ENCODE data around the gene WDR54. TPM values are rescaled to one million over a fixed set of nuclear protein-coding genes. Genes with fewer than 3 reads are reported as not detected.
A peak's percentile ranks its signal among the peaks of the same experiment; 100 is the strongest.
"Not testable (repeated sequence)": the region's sequence is repeated elsewhere in the genome, so short reads cannot be mapped to it uniquely, and the experiment has no call there.

Gene WDR54
- total and polyA plus RNA-seq, 8 donors, result 3.1 to 22.8 (median 4.0) TPM

DNA sequence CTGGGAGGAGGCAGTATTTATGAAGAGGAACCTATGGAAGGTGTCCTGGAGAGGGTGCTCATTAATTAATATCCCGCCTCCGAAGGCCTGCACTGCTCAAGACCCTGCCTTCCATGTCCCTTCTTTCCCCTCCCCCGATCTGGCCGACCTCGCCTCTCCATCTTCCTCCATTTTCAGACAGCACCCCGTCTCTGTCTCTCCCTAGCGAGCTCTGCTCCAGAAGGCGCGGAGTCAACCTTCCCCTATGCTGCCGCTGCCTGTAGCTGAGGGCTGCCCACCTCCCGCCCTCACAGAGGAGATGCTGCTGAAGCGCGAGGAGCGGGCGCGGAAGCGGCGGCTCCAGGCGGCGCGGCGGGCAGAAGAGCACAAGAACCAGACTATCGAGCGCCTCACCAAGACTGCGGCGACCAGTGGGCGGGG lies 35.6 kb downstream of the WDR54 start:
- TF ChIP-seq, protein P1, sequence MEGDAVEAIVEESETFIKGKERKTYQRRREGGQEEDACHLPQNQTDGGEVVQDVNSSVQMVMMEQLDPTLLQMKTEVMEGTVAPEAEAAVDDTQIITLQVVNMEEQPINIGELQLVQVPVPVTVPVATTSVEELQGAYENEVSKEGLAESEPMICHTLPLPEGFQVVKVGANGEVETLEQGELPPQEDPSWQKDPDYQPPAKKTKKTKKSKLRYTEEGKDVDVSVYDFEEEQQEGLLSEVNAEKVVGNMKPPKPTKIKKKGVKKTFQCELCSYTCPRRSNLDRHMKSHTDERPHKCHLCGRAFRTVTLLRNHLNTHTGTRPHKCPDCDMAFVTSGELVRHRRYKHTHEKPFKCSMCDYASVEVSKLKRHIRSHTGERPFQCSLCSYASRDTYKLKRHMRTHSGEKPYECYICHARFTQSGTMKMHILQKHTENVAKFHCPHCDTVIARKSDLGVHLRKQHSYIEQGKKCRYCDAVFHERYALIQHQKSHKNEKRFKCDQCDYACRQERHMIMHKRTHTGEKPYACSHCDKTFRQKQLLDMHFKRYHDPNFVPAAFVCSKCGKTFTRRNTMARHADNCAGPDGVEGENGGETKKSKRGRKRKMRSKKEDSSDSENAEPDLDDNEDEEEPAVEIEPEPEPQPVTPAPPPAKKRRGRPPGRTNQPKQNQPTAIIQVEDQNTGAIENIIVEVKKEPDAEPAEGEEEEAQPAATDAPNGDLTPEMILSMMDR (IDR thresholded peaks at IDR 0.05), result no peak
- Histone ChIP-seq H3K27ac (peak overlapping the region; percentile 86 to 99 (median 95)), H3K27me3 (no peaks in the 10 kb centered on the region), H3K36me3 (peaks cover 0 to under 1% (median 0%) of the 10 kb centered on the region in 3 donors), H3K9me3 (no peaks in the 10 kb centered on the region), H3K4me1 (peaks cover 14 to 24% (median 16%) of the 10 kb centered on the region in 3 donors), H3K4me3 (peak overlapping the region; percentile 36 to 63 (median 58))
- DNase-seq (no peak), FAIRE-seq (no peak), ATAC-seq (no peak)
- WGBS, 2 donors, result 1 to 2% methylated on average over 21 to 27 of the region's 27 CpGs
- intact Hi-C loops (cut with DNase I), result no loop called here

DNA sequence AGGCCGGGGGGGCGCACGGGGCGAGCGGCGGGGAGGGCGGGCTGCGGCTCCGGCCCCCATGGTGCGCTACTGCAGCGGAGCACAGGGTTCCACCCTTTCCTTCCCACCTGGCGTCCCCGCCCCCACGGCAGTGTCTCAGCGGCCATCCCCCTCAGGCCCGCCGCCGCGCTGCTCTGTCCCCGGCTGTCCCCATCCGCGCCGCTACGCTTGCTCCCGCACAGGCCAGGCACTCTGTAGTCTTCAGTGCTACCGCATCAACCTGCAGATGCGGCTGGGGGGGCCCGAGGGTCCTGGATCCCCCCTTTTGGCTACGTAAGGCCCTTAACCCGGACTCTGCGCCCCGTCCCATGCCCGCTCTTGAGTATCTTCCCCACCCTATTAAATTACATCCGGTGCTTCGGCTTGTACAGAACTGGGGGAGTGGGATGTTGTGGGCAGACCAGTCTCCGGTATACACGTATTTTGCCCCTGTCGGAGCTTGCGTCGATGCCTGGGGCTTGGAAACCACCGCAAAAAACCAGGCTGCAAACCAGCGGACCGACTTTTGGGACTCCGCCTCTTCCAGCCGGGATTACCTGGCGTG lies 36.1 kb downstream of the WDR54 start:
- Histone ChIP-seq H3K27me3 (no peaks in the 10 kb centered on the region), H3K27ac (peak overlapping the region; percentile 86 to 99 (median 95)), H3K4me1 (peaks cover 14 to 24% (median 16%) of the 10 kb centered on the region in 3 donors), H3K4me3 (peak overlapping the region; percentile 36 to 63 (median 58)), H3K36me3 (peaks cover 0 to 5% (median 0%) of the 10 kb centered on the region in 3 donors), H3K9me3 (no peaks in the 10 kb centered on the region)
- 0% methylated on average over 33 to 46 of the region's 46 CpGs for WGBS, 2 donors
- DNase-seq (peak; percentile 66 to 86 (median 79)), FAIRE-seq (no peak), ATAC-seq (peak; percentile 29 to 60 (median 54))
- TF ChIP-seq, protein P1 (IDR thresholded peaks at IDR 0.05), result no peak
- intact Hi-C loops (cut with DNase I), result no loop called here

DNA sequence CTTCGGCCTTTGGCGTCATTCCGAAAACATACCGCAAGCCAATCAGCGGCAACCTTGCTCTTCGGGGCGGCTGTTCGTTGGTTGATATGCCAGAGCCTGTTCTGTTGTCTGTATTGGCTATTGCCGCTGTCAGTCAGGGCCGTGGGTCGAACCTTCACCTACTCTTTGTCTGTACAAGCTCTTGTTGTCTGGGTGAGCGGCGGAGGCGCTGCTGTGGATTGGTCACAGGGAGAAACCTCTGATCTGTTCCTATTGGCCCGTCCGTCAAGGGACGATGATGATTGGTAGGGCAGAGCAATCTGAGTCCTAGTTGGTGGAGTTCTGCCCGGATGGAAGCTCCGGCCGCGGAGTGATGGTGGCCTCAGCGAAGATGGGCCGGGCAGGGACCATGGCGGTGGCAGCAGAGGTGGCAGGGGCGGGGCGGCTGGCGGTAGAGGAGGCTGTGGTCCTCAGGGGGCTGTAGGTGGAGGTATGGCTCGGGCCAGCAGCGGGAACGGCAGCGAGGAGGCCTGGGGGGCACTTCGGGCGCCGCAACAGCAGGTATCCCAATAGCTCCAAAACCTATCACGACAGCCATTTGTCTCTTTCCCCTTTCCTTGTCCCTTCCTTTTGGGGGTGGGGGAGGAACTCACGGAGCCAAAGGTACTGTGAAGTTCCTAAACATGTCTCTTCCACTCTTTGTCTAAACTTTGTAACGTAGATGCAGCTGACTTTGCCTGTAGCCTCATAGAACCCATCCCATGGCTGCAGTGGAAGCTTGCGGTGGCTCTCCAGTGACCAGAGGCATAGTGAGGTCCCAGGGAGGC lies 36.8 kb downstream of the WDR54 start, which contains the start of gene WBP1:
WBP1 (plus strand) TSS at position 307 of the 806 bp plus-strand sequence; CDS start at position 472, 165 bp downstream.
- Histone ChIP-seq H3K36me3 (peaks cover 0 to 9% (median 0%) of the 10 kb centered on the region in 3 donors), H3K27ac (peak within 1 kb of the TSS; percentile 86 to 99 (median 95)), H3K4me3 (peak within 1 kb of the TSS; percentile 59 to 70 (median 65)), H3K9me3 (no peaks in the 10 kb centered on the region), H3K4me1 (peaks cover 14 to 24% (median 16%) of the 10 kb centered on the region in 3 donors), H3K27me3 (no peaks in the 10 kb centered on the region)
- ATAC-seq (peak; percentile 84 to 92 (median 86)), DNase-seq (peak; percentile 92 to 100 (median 100)), FAIRE-seq (peak; percentile 97)
- TF ChIP-seq, protein P1 (IDR thresholded peaks at IDR 0.05), result no peak
- intact Hi-C loops (cut with DNase I), result no loop called here
- WGBS, 2 donors, result 0 to 2% methylated on average over 36 to 38 of the region's 38 CpGs

DNA sequence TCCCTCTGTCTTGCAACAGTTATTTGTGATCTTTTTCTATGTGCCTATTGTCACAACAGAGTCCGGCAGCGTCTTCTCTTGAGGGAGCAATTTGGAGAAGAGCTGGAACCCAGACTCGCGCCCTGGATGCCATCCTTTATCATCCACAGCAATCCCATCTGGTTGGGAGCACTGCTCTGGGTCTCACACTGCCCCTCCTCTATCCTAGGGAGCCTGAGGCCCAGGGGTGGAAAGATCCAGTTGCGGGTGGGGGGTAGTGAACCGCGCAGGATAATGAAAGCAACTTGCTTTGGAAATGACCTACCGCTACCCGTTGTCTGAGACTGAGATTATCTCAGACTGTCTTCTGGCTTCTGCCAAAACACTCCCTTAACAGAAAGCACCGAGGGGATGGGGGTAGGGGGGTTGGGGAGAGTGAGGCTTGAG lies 37.4 kb downstream of the WDR54 start:
- TF ChIP-seq, protein P1 (IDR thresholded peaks at IDR 0.05), result no peak
- DNase-seq (no peak), FAIRE-seq (no peak), ATAC-seq (no peak)
- H3K27me3 ChIP-seq, result no peaks in the 10 kb centered on the region
- H3K4me3 ChIP-seq, result peak overlapping the region; percentile 59 to 70 (median 65)
- WGBS, 2 donors, result 0 to 1% methylated on average over 10 of the region's 10 CpGs
- H3K4me1 ChIP-seq, result peaks cover 14 to 24% (median 17%) of the 10 kb centered on the region in 3 donors
- intact Hi-C loops (cut with DNase I), result no loop called here
- peak overlapping the region; percentile 48 to 74 (median 66) for H3K27ac ChIP-seq
- no peaks in the 10 kb centered on the region for H3K9me3 ChIP-seq
- peaks cover 0 to 9% (median 0%) of the 10 kb centered on the region in 3 donors for H3K36me3 ChIP-seq

DNA sequence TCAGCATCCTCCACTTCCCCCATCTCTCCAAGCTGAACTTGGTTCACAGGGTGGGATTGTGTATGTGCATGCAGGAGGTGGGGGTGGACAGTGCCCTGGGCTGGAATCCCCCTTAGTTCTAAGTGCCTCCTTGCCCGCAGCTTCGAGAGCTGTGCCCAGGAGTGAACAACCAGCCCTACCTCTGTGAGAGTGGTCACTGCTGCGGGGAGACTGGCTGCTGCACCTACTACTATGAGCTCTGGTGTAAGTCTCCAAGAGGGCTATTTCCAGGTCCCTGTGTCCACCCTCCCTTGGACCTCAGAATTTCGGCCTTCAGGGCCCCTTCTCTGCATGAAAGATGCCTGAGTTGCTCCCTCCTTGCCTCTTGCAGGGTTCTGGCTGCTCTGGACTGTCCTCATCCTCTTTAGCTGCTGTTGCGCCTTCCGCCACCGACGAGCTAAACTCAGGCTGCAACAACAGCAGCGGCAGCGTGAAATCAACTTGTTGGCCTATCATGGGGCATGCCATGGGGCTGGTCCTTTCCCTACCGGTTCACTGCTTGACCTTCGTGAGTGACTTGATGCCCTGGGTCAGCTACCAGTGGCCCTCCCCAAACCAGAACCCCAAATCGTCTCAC lies 38.1 kb downstream of the WDR54 start:
- ATAC-seq; H3K9me3 ChIP-seq; FAIRE-seq; DNase-seq; H3K36me3 ChIP-seq; H3K27ac ChIP-seq; H3K27me3 ChIP-seq; intact Hi-C loops (cut with DNase I): not testable (repeated sequence)
- Histone ChIP-seq H3K4me1 (peaks cover 14 to 26% (median 22%) of the 10 kb centered on the region in 3 donors), H3K4me3 (peak overlapping the region in 2 of 4 donors; percentile 67 to 70)
- WGBS, 2 donors, result 60 to 72% methylated on average over 13 of the region's 13 CpGs

DNA sequence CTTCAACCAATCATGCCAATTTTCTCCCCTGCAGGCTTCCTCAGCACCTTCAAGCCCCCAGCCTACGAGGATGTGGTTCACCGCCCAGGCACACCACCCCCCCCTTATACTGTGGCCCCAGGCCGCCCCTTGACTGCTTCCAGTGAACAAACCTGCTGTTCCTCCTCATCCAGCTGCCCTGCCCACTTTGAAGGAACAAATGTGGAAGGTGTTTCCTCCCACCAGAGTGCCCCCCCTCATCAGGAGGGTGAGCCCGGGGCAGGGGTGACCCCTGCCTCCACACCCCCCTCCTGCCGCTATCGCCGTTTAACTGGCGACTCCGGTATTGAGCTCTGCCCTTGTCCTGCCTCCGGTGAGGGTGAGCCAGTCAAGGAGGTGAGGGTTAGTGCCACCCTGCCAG lies 38.7 kb downstream of the WDR54 start:
- intact Hi-C loops (cut with DNase I); H3K9me3 ChIP-seq; DNase-seq; ATAC-seq; H3K27ac ChIP-seq; FAIRE-seq; H3K36me3 ChIP-seq; H3K27me3 ChIP-seq; H3K4me3 ChIP-seq: not testable (repeated sequence)
- peaks cover 14 to 26% (median 22%) of the 10 kb centered on the region in 3 donors for H3K4me1 ChIP-seq
- 68 to 71% methylated on average over 8 to 10 of the region's 10 CpGs for WGBS, 2 donors

Measured in pancreas (tissue), 10 donors.